Aorta (tissue), 5 donors: Measurements from ENCODE around the gene KIF1A. TPM values are rescaled to one million over a fixed set of nuclear protein-coding genes. Genes with fewer than 3 reads are reported as not detected.

Source experiments
- ATAC-seq: fragments of 200-7000 bp; cut with Tn5 transposase; one replicate; pipeline ENCODE4 v1.9.1; 2022; ENCODE audit warnings: moderate library complexity; ENCODE audit not compliant: low FRiP score
- DNase-seq, 2 donors: peaks; one replicate each; pipeline ENCODE4 v3.0.0-alpha.2; 2020
- H3K27ac ChIP-seq, 2 donors: one replicate each; pipeline ENCODE4 v1.5.1; 2013; ENCODE audit warnings: low read length in 2 of 2, mild to moderate bottlenecking in 2 of 2, moderate library complexity in 2 of 2, control low read depth in 1 of 2, inconsistent platforms in 1 of 2, low read depth in 1 of 2
- H3K27me3 ChIP-seq, 2 donors: one replicate each; pipeline ENCODE4 v1.6.1; 2013; ENCODE audit warnings: control low read depth in 1 of 2, low read length in 1 of 2, mild to moderate bottlenecking in 1 of 2, moderate library complexity in 1 of 2; ENCODE audit not compliant: insufficient read depth in 2 of 2, control insufficient read depth in 1 of 2
- H3K36me3 ChIP-seq, 2 donors: one replicate each; pipeline ENCODE4 v1.6.1; 2013; ENCODE audit warnings: control low read depth in 1 of 2, low read length in 1 of 2, mild to moderate bottlenecking in 1 of 2; ENCODE audit not compliant: insufficient read depth in 2 of 2, control insufficient read depth in 1 of 2
- H3K4me1 ChIP-seq, 2 donors: one replicate each; pipeline ENCODE4 v1.6.1; 2013; ENCODE audit warnings: low read length in 2 of 2, control low read depth in 1 of 2, mild to moderate bottlenecking in 1 of 2, moderate library complexity in 1 of 2; ENCODE audit not compliant: insufficient read depth in 2 of 2, control insufficient read depth in 1 of 2
- H3K4me3 ChIP-seq, 2 donors: one replicate each; pipeline ENCODE4 v1.5.1; 2013; ENCODE audit warnings: low read length in 2 of 2, control low read depth in 1 of 2, mild to moderate bottlenecking in 1 of 2
- H3K9me3 ChIP-seq: one replicate; pipeline ENCODE4 v1.6.1; 2013; ENCODE audit warnings: mild to moderate bottlenecking, low read length; ENCODE audit not compliant: control insufficient read depth
- WGBS, 2 donors: extraction: QIAGEN DNeasy Blood & Tissue Kit; methylation state at CpG; one replicate each; pipeline ENCODE4 v1.1.7; 2013; 5-methylcytosine and 5-hydroxymethylcytosine counted together
- intact Hi-C, 2 donors: fragments of 100-400 bp; cut with DNase I; formaldehyde crosslinking; loops; one replicate each; pipeline versions ENCODE4 v1.14.2 to v1.15.0; 2022
- polyA plus RNA-seq, 2 donors: library from polyadenylated mRNA; stranded (reverse); fragments of 200-250 nt; gene quantifications; one replicate each; pipeline ENCODE4 v1.2.3, GENCODE V29; 2013
- total RNA-seq, 2 donors: library from RNA; stranded (reverse); fragmentation: NEBNext Ultra II Directional; extraction: Animal tissue kit (Norgen Biotek cat#: 25700); gene quantifications; one replicate each; pipeline ENCODE4 v1.2.1, GENCODE V29; 2021
- donor health status: healthy with polysubstance abuse.
- donor health status: Bipolar disorder and iron deficiency.
- donor health status: DM: no; HTN: no; CAD: no.
- donor health status: DM: no; HTN: no; CAD: no.
- donor health status: DM: yes; HTN: yes; CAD: no.

The KIF1A gene
- total and polyA plus RNA-seq, 4 donors: 0.25 to 0.78 (median 0.72) TPM; not detected in 1

- Histone ChIP-seq H3K4me1 (no peaks in the 10 kb centered on the region), H3K27me3 (no peaks in the 10 kb centered on the region), H3K36me3 (no peaks in the 10 kb centered on the region), H3K9me3 (no peaks in the 10 kb centered on the region), H3K27ac (no peak overlapping the region), H3K4me3 (no peak overlapping the region)
- WGBS, 2 donors: 79% methylated on average over 26 of the region's 26 CpGs
- intact Hi-C loops: no loop called here
- DNase-seq: no peak
- ATAC-seq: no peak
Observed at GRCh38 chr2:240713928-240714746, 105.9 kb downstream of the KIF1A start.

- Histone ChIP-seq H3K9me3 (no peaks in the 10 kb centered on the region), H3K4me1 (no peaks in the 10 kb centered on the region), H3K36me3 (no peaks in the 10 kb centered on the region), H3K27me3 (no peaks in the 10 kb centered on the region), H3K27ac (no peak overlapping the region), H3K4me3 (no peak overlapping the region)
- ATAC-seq (no peak), DNase-seq (no peak)
- intact Hi-C loops: no loop called here
- WGBS, 2 donors: 86 to 88% methylated on average over 25 of the region's 25 CpGs
Observed at GRCh38 chr2:240713071-240713927, 106.7 kb downstream of the KIF1A start.

GRCh38 chr2:240712121-240712520 is 107.9 kb downstream of the KIF1A start:
- no peaks in the 10 kb centered on the region for H3K9me3 ChIP-seq
- ATAC-seq: no peak
- H3K4me3 ChIP-seq: no peak overlapping the region
- no peaks in the 10 kb centered on the region for H3K36me3 ChIP-seq
- DNase-seq: no peak
- no peaks in the 10 kb centered on the region for H3K4me1 ChIP-seq
- intact Hi-C loops: no loop called here
- H3K27me3 ChIP-seq: no peaks in the 10 kb centered on the region
- 90% methylated on average over 9 of the region's 9 CpGs for whole genome bisulfite sequencing, 2 donors
- no peak overlapping the region for H3K27ac ChIP-seq

- Histone ChIP-seq H3K4me3 (no peak overlapping the region), H3K4me1 (no peaks in the 10 kb centered on the region), H3K27me3 (no peaks in the 10 kb centered on the region), H3K9me3 (no peaks in the 10 kb centered on the region), H3K27ac (no peak overlapping the region), H3K36me3 (no peaks in the 10 kb centered on the region)
- intact Hi-C loops: no loop called here
- no peak for DNase-seq
- no peak for ATAC-seq
- 71 to 76% methylated on average over 5 of the region's 5 CpGs for WGBS, 2 donors
Observed at GRCh38 chr2:240711701-240712100, 108.3 kb downstream of the KIF1A start.

GRCh38 chr2:240711296-240711695 is 108.7 kb downstream of the KIF1A start:
- intact Hi-C loops: no loop called here
- DNase-seq (no peak), ATAC-seq (no peak)
- Histone ChIP-seq H3K36me3 (no peaks in the 10 kb centered on the region), H3K4me3 (no peak overlapping the region), H3K4me1 (no peaks in the 10 kb centered on the region), H3K27me3 (no peaks in the 10 kb centered on the region), H3K27ac (no peak overlapping the region), H3K9me3 (no peaks in the 10 kb centered on the region)
- 89 to 90% methylated on average over 9 of the region's 9 CpGs for WGBS, 2 donors

GRCh38 chr2:240708457-240708856 is 111.6 kb downstream of the KIF1A start:
- H3K4me1 ChIP-seq: no peaks in the 10 kb centered on the region
- intact Hi-C loops: loop anchor here (10.0 kb wide), 1 partner anchor 194 kb away; no protein-coding TSS in a partner anchor
- H3K27me3 ChIP-seq: no peaks in the 10 kb centered on the region
- no peak for DNase-seq
- H3K4me3 ChIP-seq: no peak overlapping the region
- H3K36me3 ChIP-seq: no peaks in the 10 kb centered on the region
- no peak overlapping the region for H3K27ac ChIP-seq
- WGBS, 2 donors: 67 to 70% methylated on average over 7 of the region's 7 CpGs
- no peak for ATAC-seq
- H3K9me3 ChIP-seq: no peaks in the 10 kb centered on the region

- intact Hi-C loops: loop anchor here (10.0 kb wide), 1 partner anchor 193 kb away; no protein-coding TSS in a partner anchor
- Histone ChIP-seq H3K36me3 (no peaks in the 10 kb centered on the region), H3K9me3 (no peaks in the 10 kb centered on the region), H3K27me3 (no peaks in the 10 kb centered on the region), H3K27ac (no peak overlapping the region), H3K4me3 (no peak overlapping the region), H3K4me1 (no peaks in the 10 kb centered on the region)
- WGBS, 2 donors: 64 to 66% methylated on average over 10 of the region's 10 CpGs
- DNase-seq (no peak), ATAC-seq (no peak)
Observed at GRCh38 chr2:240707821-240708220, 112.2 kb downstream of the KIF1A start.

- Histone ChIP-seq H3K36me3 (no peaks in the 10 kb centered on the region), H3K4me3 (no peak overlapping the region), H3K27me3 (no peaks in the 10 kb centered on the region), H3K27ac (no peak overlapping the region), H3K4me1 (no peaks in the 10 kb centered on the region), H3K9me3 (no peaks in the 10 kb centered on the region)
- DNase-seq (no peak), ATAC-seq (no peak)
- WGBS, 2 donors: 56 to 62% methylated on average over 15 of the region's 15 CpGs
- intact Hi-C loops: loop anchor here (10.0 kb wide), 1 partner anchor 192 kb away; no protein-coding TSS in a partner anchor
Observed at GRCh38 chr2:240707043-240707756, 112.8 kb downstream of the KIF1A start.
